SU-DHL-6 (cell line): ENCODE measurements around the gene ZNF319.

Source experiments
- H2AFZ ChIP-seq: fragments of 200-600 bp; sonication (generic); 2 replicates; pipeline ENCODE4 v1.6.1; 2014; ENCODE audit warnings: low read depth, mild to moderate bottlenecking, moderate library complexity, mixed read lengths, antibody characterized with exemption, low read length; ENCODE audit not compliant: severe bottlenecking
- H3F3A ChIP-seq: fragments of 200-600 bp; shearing (Covaris generic); 2 replicates; pipeline ENCODE4 v1.6.0; 2016; ENCODE audit warnings: antibody characterized with exemption, mild to moderate bottlenecking; ENCODE audit not compliant: insufficient read depth
- H3K27ac ChIP-seq: fragments of 200-600 bp; sonication (generic); 2 replicates; pipeline ENCODE4 v1.5.1; 2016; ENCODE audit warnings: low read depth, mild to moderate bottlenecking, low read length, moderate library complexity, mixed read lengths
- H3K27me3 ChIP-seq: fragments of 200-600 bp; sonication (generic), shearing (Covaris generic); 2 replicates; pipeline ENCODE4 v1.6.0; 2014; ENCODE audit warnings: mild to moderate bottlenecking, low read length
- H3K36me3 ChIP-seq: fragments of 200-600 bp; sonication (generic); 2 replicates; pipeline ENCODE4 v1.6.1; 2014; ENCODE audit warnings: mild to moderate bottlenecking, low read length, mixed read lengths
- H3K4me2 ChIP-seq: fragments of 300-600, 200-600 bp; shearing (Covaris generic), sonication (generic); 2 replicates; pipeline ENCODE4 v1.6.0; 2014; ENCODE audit warnings: low read length, low read depth, mild to moderate bottlenecking; ENCODE audit not compliant: poor library complexity, severe bottlenecking
- H3K4me3 ChIP-seq: fragments of 200-600 bp; sonication (generic); 2 replicates; pipeline ENCODE4 v1.5.1; 2014; ENCODE audit warnings: antibody characterized with exemption, low read length, mild to moderate bottlenecking, mixed read lengths; ENCODE audit not compliant: insufficient read depth, poor library complexity, severe bottlenecking
- H3K79me2 ChIP-seq: fragments of 200-600 bp; sonication (generic); 2 replicates; pipeline ENCODE4 v1.6.1; 2014; ENCODE audit warnings: mild to moderate bottlenecking, low read length, moderate library complexity; ENCODE audit not compliant: insufficient read depth
- H3K9ac ChIP-seq: fragments of 200-600 bp; sonication (generic); 2 replicates; pipeline ENCODE4 v1.7.0; 2014; ENCODE audit warnings: mild to moderate bottlenecking, low read length
- H3K9me2 ChIP-seq: fragments of 200-600 bp; sonication (generic); replicated peaks from 2 replicates; pipeline ENCODE4 v1.6.1; 2014; ENCODE audit warnings: low read length; ENCODE audit not compliant: insufficient read depth
- H3K9me3 ChIP-seq: fragments of 200-600 bp; sonication (generic); 2 replicates; pipeline ENCODE4 v1.6.1; 2014; ENCODE audit warnings: low read length, mixed read lengths; ENCODE audit not compliant: insufficient read depth
- H4K20me1 ChIP-seq: fragments of 200-600 bp; sonication (generic); 2 replicates; pipeline ENCODE4 v1.6.1; 2014; ENCODE audit warnings: low read depth, mild to moderate bottlenecking, antibody characterized with exemption, low read length, moderate library complexity, mixed read lengths
- EZH2phosphoT487 ChIP-seq: fragments of 200-600 bp; sonication (generic), shearing (Covaris generic); conservative IDR thresholded peaks from 2 replicates; pipeline ENCODE4 v1.6.1; 2018; ENCODE audit warnings: mild to moderate bottlenecking, antibody characterized with exemption, low read length, moderate library complexity, mixed read lengths
- TF ChIP-seq, protein P1 (sequence below): fragments of 200-600 bp; sonication (generic); IDR thresholded peaks from one replicate; pipeline ENCODE4 v1.5.1; 2017; ENCODE audit warnings: antibody characterized with exemption, mild to moderate bottlenecking, low read length, moderate library complexity; ENCODE audit not compliant: insufficient read depth, poor library complexity, severe bottlenecking

The ZNF319 gene

GRCh38 chr16:57957673-57958392, 42.6 kb downstream of the ZNF319 start:
- H3K4me2 ChIP-seq = no peak overlapping the region
- H3K27ac ChIP-seq = no peak overlapping the region
- H3K9me3 ChIP-seq = no peaks in the 10 kb centered on the region
- H3K36me3 ChIP-seq = no peaks in the 10 kb centered on the region
- H3K9ac ChIP-seq = no peak overlapping the region
- no peak overlapping the region for H2AFZ ChIP-seq
- H4K20me1 ChIP-seq = no peaks in the 10 kb centered on the region
- H3F3A ChIP-seq = no peaks in the 10 kb centered on the region
- no peaks in the 10 kb centered on the region for H3K79me2 ChIP-seq
- no peak for TF ChIP-seq EZH2phosphoT487
- TF ChIP-seq, protein P1, sequence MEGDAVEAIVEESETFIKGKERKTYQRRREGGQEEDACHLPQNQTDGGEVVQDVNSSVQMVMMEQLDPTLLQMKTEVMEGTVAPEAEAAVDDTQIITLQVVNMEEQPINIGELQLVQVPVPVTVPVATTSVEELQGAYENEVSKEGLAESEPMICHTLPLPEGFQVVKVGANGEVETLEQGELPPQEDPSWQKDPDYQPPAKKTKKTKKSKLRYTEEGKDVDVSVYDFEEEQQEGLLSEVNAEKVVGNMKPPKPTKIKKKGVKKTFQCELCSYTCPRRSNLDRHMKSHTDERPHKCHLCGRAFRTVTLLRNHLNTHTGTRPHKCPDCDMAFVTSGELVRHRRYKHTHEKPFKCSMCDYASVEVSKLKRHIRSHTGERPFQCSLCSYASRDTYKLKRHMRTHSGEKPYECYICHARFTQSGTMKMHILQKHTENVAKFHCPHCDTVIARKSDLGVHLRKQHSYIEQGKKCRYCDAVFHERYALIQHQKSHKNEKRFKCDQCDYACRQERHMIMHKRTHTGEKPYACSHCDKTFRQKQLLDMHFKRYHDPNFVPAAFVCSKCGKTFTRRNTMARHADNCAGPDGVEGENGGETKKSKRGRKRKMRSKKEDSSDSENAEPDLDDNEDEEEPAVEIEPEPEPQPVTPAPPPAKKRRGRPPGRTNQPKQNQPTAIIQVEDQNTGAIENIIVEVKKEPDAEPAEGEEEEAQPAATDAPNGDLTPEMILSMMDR = no peak
- H3K9me2 ChIP-seq = no peaks in the 10 kb centered on the region
- no peaks in the 10 kb centered on the region for H3K27me3 ChIP-seq
- no peak overlapping the region for H3K4me3 ChIP-seq

GRCh38 chr16:57956924-57957672, 43.4 kb downstream of the ZNF319 start:
- no peaks in the 10 kb centered on the region for H4K20me1 ChIP-seq
- no peaks in the 10 kb centered on the region for H3K36me3 ChIP-seq
- no peak overlapping the region for H3K4me3 ChIP-seq
- no peak overlapping the region for H3K4me2 ChIP-seq
- no peaks in the 10 kb centered on the region for H3F3A ChIP-seq
- H2AFZ ChIP-seq = no peak overlapping the region
- H3K27ac ChIP-seq = no peak overlapping the region
- H3K27me3 ChIP-seq = no peaks in the 10 kb centered on the region
- no peak overlapping the region for H3K9ac ChIP-seq
- no peaks in the 10 kb centered on the region for H3K9me3 ChIP-seq
- H3K9me2 ChIP-seq = no peaks in the 10 kb centered on the region
- no peak for TF ChIP-seq EZH2phosphoT487
- H3K79me2 ChIP-seq = no peaks in the 10 kb centered on the region

DNA sequence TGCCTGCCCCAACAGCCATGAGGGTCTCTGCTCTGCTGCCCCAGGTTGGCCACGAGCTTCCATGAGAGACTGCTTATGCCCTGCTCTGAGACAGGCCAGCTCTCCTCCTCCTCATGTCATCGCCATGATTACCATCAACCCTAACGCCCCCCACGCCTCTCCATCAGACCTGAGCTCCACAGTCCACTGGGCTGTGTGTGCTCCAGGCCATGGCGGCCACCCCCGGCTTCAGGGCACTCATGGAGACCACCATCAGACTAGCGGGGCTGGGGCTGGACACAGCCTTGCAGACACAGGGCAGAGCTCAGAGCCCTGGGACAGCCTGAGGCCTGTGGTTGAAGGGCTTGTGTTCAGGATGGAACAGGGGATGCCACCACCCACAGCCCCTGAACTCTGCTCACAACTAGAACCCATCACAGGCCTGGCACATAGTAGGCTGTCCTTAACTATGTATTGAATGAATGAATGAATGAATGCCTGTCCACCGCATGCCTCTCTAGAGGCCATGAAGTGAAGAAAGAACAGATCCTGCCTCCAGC, 44.1 kb downstream of the ZNF319 start:
- Histone ChIP-seq H3K4me2 (no peak overlapping the region), H3K79me2 (no peaks in the 10 kb centered on the region), H3K9me3 (no peaks in the 10 kb centered on the region), H2AFZ (no peak overlapping the region), H3F3A (no peaks in the 10 kb centered on the region), H4K20me1 (no peaks in the 10 kb centered on the region), H3K36me3 (no peaks in the 10 kb centered on the region), H3K9ac (no peak overlapping the region), H3K27me3 (no peaks in the 10 kb centered on the region), H3K9me2 (no peaks in the 10 kb centered on the region), H3K27ac (no peak overlapping the region), H3K4me3 (no peak overlapping the region)
- TF ChIP-seq, protein P1 = no peak
- no peak for TF ChIP-seq EZH2phosphoT487
